H1 (cell line): Measurements from ENCODE around the gene ARHGEF4.

Experiments
- CBX5 ChIP-seq: fragments of 300-800, 300-1000 bp; sonication (generic); IDR thresholded peaks from 2 replicates; pipeline ENCODE4 v1.7.1; 2016; ENCODE audit warnings: antibody characterized with exemption, low read length, low read depth
- CEBPB ChIP-seq: IDR thresholded peaks from 2 replicates; pipeline ENCODE4 v1.6.1; 2012; ENCODE audit warnings: low read depth, low read length
- GTF2F1 ChIP-seq: IDR thresholded peaks from 2 replicates; pipeline ENCODE4 v1.6.1; 2012; ENCODE audit warnings: low read depth, low read length, improper control_type of control experiment, borderline replicate concordance
- POLR2A ChIP-seq, 2 experiments: IDR thresholded peaks; 1 replicate in 1 of 2; 2 replicates in 1 of 2; pipeline ENCODE4 v1.6.1; 2011; ENCODE audit warnings: low read depth in 2 of 2, low read length in 2 of 2, mild to moderate bottlenecking in 2 of 2; ENCODE audit errors: control extremely low read depth in 1 of 2
- POLR2AphosphoS5 ChIP-seq: IDR thresholded peaks from 2 replicates; pipeline ENCODE4 v1.6.1; 2011; ENCODE audit warnings: low read depth, low read length
- SP1 ChIP-seq: IDR thresholded peaks from 2 replicates; pipeline ENCODE4 v1.6.1; 2011; ENCODE audit warnings: low read depth, low read length
- TBP ChIP-seq: IDR thresholded peaks from 2 replicates; pipeline ENCODE4 v1.6.1; 2011; ENCODE audit warnings: low read depth, low read length, improper control_type of control experiment
- TF ChIP-seq, protein P1 (sequence below), 3 experiments: IDR thresholded peaks; 1 replicate in 2 of 3; 2 replicates in 1 of 3; pipeline versions ENCODE4 v1.5.1 to v1.6.1; 2011; ENCODE audit warnings: low read length in 3 of 3, mild to moderate bottlenecking in 3 of 3, inconsistent platforms in 2 of 3, low read depth in 1 of 3, moderate library complexity in 1 of 3; ENCODE audit not compliant: insufficient read depth in 1 of 3; ENCODE audit errors: control extremely low read depth in 1 of 3

DNA sequence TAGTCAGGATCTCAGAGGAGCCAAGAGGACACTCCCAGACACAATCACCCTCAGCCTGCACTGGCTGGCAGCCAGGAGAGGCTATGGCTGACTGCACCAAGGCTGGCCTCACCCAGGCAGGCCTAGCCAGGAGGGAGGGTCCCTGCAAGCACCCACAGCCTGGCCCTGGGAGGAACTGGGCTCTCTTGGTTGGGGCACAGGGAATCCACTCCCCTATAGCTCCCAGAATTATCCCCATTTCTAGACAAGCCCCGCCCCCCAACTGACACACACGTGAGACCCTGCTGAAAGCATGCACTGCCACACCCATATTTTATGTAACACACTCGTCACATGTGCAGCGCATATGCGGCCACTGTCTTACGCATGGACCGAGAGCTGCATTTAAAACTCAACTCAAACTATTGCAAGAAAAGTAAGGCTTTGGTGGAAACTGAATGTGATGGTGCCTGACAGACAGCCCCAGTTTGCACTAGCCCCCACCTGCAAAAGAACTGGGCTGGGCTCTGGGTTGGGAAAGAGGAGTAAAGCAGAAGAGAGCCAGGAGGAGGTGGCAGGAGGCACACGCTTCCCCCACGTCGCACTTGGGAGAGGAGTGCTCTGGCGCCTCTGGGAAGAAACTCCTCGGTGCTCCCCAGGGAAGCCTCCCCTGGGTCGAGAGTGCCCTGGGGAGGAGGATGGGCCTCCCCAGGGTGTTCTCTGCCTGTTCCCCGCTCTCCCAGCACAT, 28.9 kb upstream of the ARHGEF4 start:
- TF ChIP-seq, protein P1, sequence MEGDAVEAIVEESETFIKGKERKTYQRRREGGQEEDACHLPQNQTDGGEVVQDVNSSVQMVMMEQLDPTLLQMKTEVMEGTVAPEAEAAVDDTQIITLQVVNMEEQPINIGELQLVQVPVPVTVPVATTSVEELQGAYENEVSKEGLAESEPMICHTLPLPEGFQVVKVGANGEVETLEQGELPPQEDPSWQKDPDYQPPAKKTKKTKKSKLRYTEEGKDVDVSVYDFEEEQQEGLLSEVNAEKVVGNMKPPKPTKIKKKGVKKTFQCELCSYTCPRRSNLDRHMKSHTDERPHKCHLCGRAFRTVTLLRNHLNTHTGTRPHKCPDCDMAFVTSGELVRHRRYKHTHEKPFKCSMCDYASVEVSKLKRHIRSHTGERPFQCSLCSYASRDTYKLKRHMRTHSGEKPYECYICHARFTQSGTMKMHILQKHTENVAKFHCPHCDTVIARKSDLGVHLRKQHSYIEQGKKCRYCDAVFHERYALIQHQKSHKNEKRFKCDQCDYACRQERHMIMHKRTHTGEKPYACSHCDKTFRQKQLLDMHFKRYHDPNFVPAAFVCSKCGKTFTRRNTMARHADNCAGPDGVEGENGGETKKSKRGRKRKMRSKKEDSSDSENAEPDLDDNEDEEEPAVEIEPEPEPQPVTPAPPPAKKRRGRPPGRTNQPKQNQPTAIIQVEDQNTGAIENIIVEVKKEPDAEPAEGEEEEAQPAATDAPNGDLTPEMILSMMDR (IDR thresholded peaks at IDR 0.05; ENCODE audit: control extremely low read depth in 1 of 3, insufficient read depth in 1 of 3, low read depth in 1 of 3, low read length in 3 of 3) = no peak
- TF ChIP-seq CBX5 (no peak), POLR2A (IDR thresholded peaks at IDR 0.05; ENCODE audit: control extremely low read depth in 1 of 2, low read depth in 2 of 2, low read length in 2 of 2) (no peak), TBP (no peak), GTF2F1 (no peak), SP1 (no peak), POLR2AphosphoS5 (no peak), CEBPB (no peak)
